K562 (cell line): ENCODE results near the gene COG4. TPM values are rescaled to one million over a fixed set of nuclear protein-coding genes. Genes with fewer than 3 reads are reported as not detected.
A peak's percentile ranks its signal among the peaks of the same experiment; 100 is the strongest.

Experiments used
- ATF6 ChIP-seq: sonication (generic); formaldehyde crosslinking; IDR thresholded peaks from 2 replicates; pipeline ENCODE4 v1.4.0; 2020; ENCODE audit warnings: mild to moderate bottlenecking, missing genetic modification reagents
- E4F1 ChIP-seq: fragments of 250-450 bp; sonication (Bioruptor Pico); IDR thresholded peaks from 2 replicates; pipeline ENCODE4 v1.5.0; 2021; ENCODE audit warnings: mild to moderate bottlenecking, borderline replicate concordance
- EHMT2 ChIP-seq: fragments of 450-650 bp; IDR thresholded peaks from 2 replicates; pipeline ENCODE4 v1.6.1; 2018; ENCODE audit warnings: antibody characterized with exemption
- ETV6 ChIP-seq, 3 experiments: fragments of 150-350 bp in 1 of 3; sonication (generic) in 1 of 3; formaldehyde crosslinking in 1 of 3; IDR thresholded peaks; 2 replicates each; pipeline versions ENCODE4 v1.6.1 to v1.8.0; 2014 to 2022; ENCODE audit warnings: borderline replicate concordance in 2 of 3, low read depth in 2 of 3, antibody characterized with exemption in 1 of 3, low read length in 1 of 3, mild to moderate bottlenecking in 1 of 3, missing genetic modification reagents in 1 of 3
- FOXP4 ChIP-seq: sonication (generic); formaldehyde crosslinking; IDR thresholded peaks from 2 replicates; pipeline ENCODE4 v1.8.0; 2022; ENCODE audit warnings: mild to moderate bottlenecking, missing genetic modification reagents, borderline replicate concordance
- POLR2H ChIP-seq: IDR thresholded peaks from 2 replicates; pipeline ENCODE4 v1.6.1; 2016; ENCODE audit warnings: missing genetic modification characterization, low read depth, mild to moderate bottlenecking, control low read depth, missing compliant biosample characterization, moderate library complexity
- SUPT5H ChIP-seq: fragments of 450-650 bp; IDR thresholded peaks from 2 replicates; pipeline ENCODE4 v1.6.1; 2016
- TSC22D4 ChIP-seq: fragments of 450-650 bp; IDR thresholded peaks from 2 replicates; pipeline ENCODE4 v1.6.1; 2016; ENCODE audit warnings: missing genetic modification characterization, missing biosample characterization, control low read depth
- ZNF134 ChIP-seq: fragments of 250-450 bp; sonication (Bioruptor Pico); conservative IDR thresholded peaks from 2 replicates; pipeline ENCODE4 v1.4.0; 2020
- ZNF175 ChIP-seq: fragments of 200-800 bp; sonication (Bioruptor generic); IDR thresholded peaks from 2 replicates; pipeline ENCODE4 v1.6.1; 2016; ENCODE audit warnings: low read depth, mild to moderate bottlenecking, missing genetic modification characterization, missing compliant biosample characterization
- ZNF512 ChIP-seq: IDR thresholded peaks from 2 replicates; pipeline ENCODE4 v1.6.1; 2016; ENCODE audit warnings: missing genetic modification characterization, missing compliant biosample characterization
- ZNF639 ChIP-seq, 2 experiments: fragments of 200-800 bp in 1 of 2; sonication (Bioruptor generic) in 1 of 2; sonication (generic) in 1 of 2; formaldehyde crosslinking in 1 of 2; IDR thresholded peaks in 1 of 2; conservative IDR thresholded peaks in 1 of 2; 2 replicates each; pipeline versions ENCODE4 v1.5.0 to v1.6.1; 2016 to 2020; ENCODE audit warnings: missing compliant biosample characterization in 1 of 2, missing genetic modification characterization in 1 of 2, missing genetic modification reagents in 1 of 2
- ZNF668 ChIP-seq: fragments of 250-450 bp; sonication (Bioruptor Pico); IDR thresholded peaks from 2 replicates; pipeline ENCODE4 v1.8.0; 2022; ENCODE audit warnings: mild to moderate bottlenecking, inconsistent platforms
- polyA plus RNA-seq, 8 experiments: library from polyadenylated mRNA; depleted of rRNA in 4 of 8; stranded (reverse) in 5 of 8; unstranded in 3 of 8; fragments of >200 nt; fragmentation: Nextera tagmentation in 2 of 8; fragmentation: Illumina TruSeq in 1 of 8; extraction: Ambion mirVana in 2 of 8; extraction: Trizol in 1 of 8; gene quantifications; 2 replicates each; pipeline versions ENCODE4 v1.2.1 to v1.2.3, GENCODE V29; 2011 to 2014; ENCODE audit warnings: inconsistent platforms in 1 of 8, missing spikeins in 1 of 8
- total RNA-seq, 7 experiments: library from RNA; depleted of rRNA in 6 of 7; stranded (reverse); fragments of >200 nt in 6 of 7; fragmentation: Illumina TruSeq in 2 of 7; extraction: Trizol in 2 of 7; gene quantifications; 2 replicates each; pipeline versions ENCODE4 v1.2.1 to v1.2.3, GENCODE V29; 2011 to 2021; ENCODE audit warnings: low replicate concordance in 1 of 7

The COG4 gene
- total and polyA plus RNA-seq, 9 of the 15 experiments (the other 6 are each of a cell fraction or from before 2014, with no cell fraction given), result 13.7 to 73.9 (median 44.2) TPM

- TF ChIP-seq FOXP4 (CRISPR knock-in tag) (no peak), E4F1 (CRISPR knock-in tag) (no peak), TSC22D4 (no peak), ATF6 (CRISPR knock-in tag) (no peak), ZNF512 (tag) (no peak), EHMT2 (no peak), ZNF639 (CRISPR knock-in tag; conservative IDR thresholded peaks at IDR 0.05 in 1 of 2, IDR thresholded peaks at IDR 0.05 in 1 of 2) (peak in 1 of 2 experiments; percentile 62; a peak in 1 of 4 replicates), POLR2H (tag) (no peak), ZNF668 (CRISPR knock-in tag) (no peak), SUPT5H (peak; percentile 84), ZNF175 (CRISPR knock-in tag) (0 out of 2 replicates have a peak, but pooled peaks have one; percentile 15), ETV6 (IDR thresholded peaks at IDR 0.05; ENCODE audit: borderline replicate concordance in 1 of 2, low read depth in 2 of 2, low read length in 1 of 2) (no peak), ETV6 (CRISPR knock-in tag; IDR thresholded peaks at IDR 0.05; ENCODE audit: borderline replicate concordance) (no peak), ZNF134 (no peak)
These were observed at the start of gene COG4 (continued) for GRCh38 chr16:70523076-70523742.
